Measurements from ENCODE around the gene TOP3A. TPM values are rescaled to one million over a fixed set of nuclear protein-coding genes. Genes with fewer than 3 reads are reported as not detected.
A peak's percentile ranks its signal among the peaks of the same experiment; 100 is the strongest.

The TOP3A gene
- 63.3 and 68.7 TPM in 2 replicates for total RNA-seq (2021)
- long read RNA-seq, full-length matches to known transcripts: 199 of 289 reads
- long read RNA-seq, partial matches to known transcripts: 16 of 289 reads
- long read RNA-seq, other reads (novel, unspliced or antisense): 74 of 289 reads

GRCh38 chr17:18314731-18315561 is at the start of gene TOP3A, which contains the start of gene SMCR8:
TSS of gene TOP3A (minus strand) at chr17:18314994. CDS start at chr17:18314778, 216 bp downstream.
TSS of gene SMCR8 (plus strand) at chr17:18315293. CDS start at chr17:18315790, 497 bp downstream.
- no peak within 1 kb of the TSS for H4K8ac ChIP-seq (replicated peaks; ENCODE audit: insufficient read length, low read depth, low read length)
- no peak within 1 kb of the TSS for H2AFZ ChIP-seq (ENCODE audit: low read length)
- peaks cover 42% of the 10 kb centered on the region; the same call in 1 of the 2 replicates for H3K79me2 ChIP-seq (ENCODE audit: insufficient read depth, low read length)
- H2BK12ac ChIP-seq (ENCODE audit: insufficient read length, low read depth, low read length): no peak within 1 kb of the TSS
- peaks cover 2% of the 10 kb centered on the region; the same call in 1 of the 2 replicates for H3K4me1 ChIP-seq (ENCODE audit: insufficient read depth, low read length)
- no peak within 1 kb of the TSS for H3T11ph ChIP-seq (ENCODE audit: low read length)
- peaks cover 15% of the 10 kb centered on the region for H3K23me2 ChIP-seq (ENCODE audit: insufficient read length, low read depth, low read length, poor library complexity, severe bottlenecking)
- peak; percentile 99 for DNase-seq
- no peak within 1 kb of the TSS for H2BK5ac ChIP-seq (ENCODE audit: insufficient read length, low read length)
- no peak within 1 kb of the TSS for H2BK15ac ChIP-seq (ENCODE audit: low read depth, low read length)
- no peaks in the 10 kb centered on the region for H4K20me1 ChIP-seq (ENCODE audit: control insufficient read depth, insufficient read depth, insufficient read length)
- H3K4me1 Mint-ChIP-seq: peaks cover 42 to 46% of the 10 kb centered on the region in 2 experiments
- H2BK120ac ChIP-seq (ENCODE audit: low read depth, low read length, poor library complexity, severe bottlenecking): no peak within 1 kb of the TSS
- H3K14ac ChIP-seq (ENCODE audit: insufficient read depth, low read length): peak within 1 kb of the TSS; percentile 88
- no peak for TF ChIP-seq CTCF (conservative IDR thresholded peaks at IDR 0.05)
- H3K79me1 ChIP-seq (ENCODE audit: insufficient read depth, low read depth, low read length, poor library complexity, severe bottlenecking): peaks cover 41% of the 10 kb centered on the region
- H3K36me3 Mint-ChIP-seq (ENCODE audit: insufficient read depth in 1 of 3, low read depth in 3 of 3): peaks cover 30 to 59% (median 58%) of the 10 kb centered on the region in 3 experiments; a peak in 6 of 7 replicates
- no peak within 1 kb of the TSS for H4K5ac ChIP-seq (ENCODE audit: insufficient read length, low read depth, low read length)
- peak within 1 kb of the TSS; percentile 36 for H3K27ac ChIP-seq (ENCODE audit: insufficient read length, low read depth, low read length)
- H4K91ac ChIP-seq (ENCODE audit: insufficient read length, low read depth, low read length): no peak within 1 kb of the TSS
- no peaks in the 10 kb centered on the region; a peak in 2 of 5 replicates for H3K9me3 Mint-ChIP-seq
- WGBS (ENCODE audit: extremely low coverage, insufficient read length, low lambda C conversion rate): no CpG with 5 or more reads among the region's 78 CpGs
- no peaks in the 10 kb centered on the region for H3K27me3 Mint-ChIP-seq (ENCODE audit: low read depth)
- H3K9ac ChIP-seq (ENCODE audit: extremely low read depth, insufficient read length, low read length): peak within 1 kb of the TSS; percentile 87
- peak within 1 kb of the TSS; percentile 100 for H3K4me2 ChIP-seq (ENCODE audit: insufficient read depth, insufficient read length, low read length)
- peak within 1 kb of the TSS; percentile 100 for H3K27ac Mint-ChIP-seq
- H3K27me3 ChIP-seq (ENCODE audit: insufficient read depth, low read length): no peaks in the 10 kb centered on the region
- H3K18ac ChIP-seq (ENCODE audit: insufficient read length, low read depth, low read length): peak within 1 kb of the TSS; percentile 87
- H2BK20ac ChIP-seq (ENCODE audit: low read depth, low read length, poor library complexity, severe bottlenecking): no peak within 1 kb of the TSS
- H2AK5ac ChIP-seq (ENCODE audit: insufficient read length, low read length): no peak within 1 kb of the TSS
- no peaks in the 10 kb centered on the region for H3K9me3 ChIP-seq (ENCODE audit: control insufficient read depth, low read depth, low read length)
- H3K4ac ChIP-seq (ENCODE audit: low read depth, low read length): no peak within 1 kb of the TSS
- peak within 1 kb of the TSS; percentile 69 for H3K23ac ChIP-seq (ENCODE audit: insufficient read length, low read depth, low read length)
- H3K56ac ChIP-seq (ENCODE audit: insufficient read length, low read depth, low read length): no peak within 1 kb of the TSS
- H3K4me3 Mint-ChIP-seq: peak within 1 kb of the TSS; percentile 98 to 100
